Hepatocyte (in vitro differentiated cells): ENCODE measurements around the gene VAV2. TPM values are rescaled to one million over a fixed set of nuclear protein-coding genes. Genes with fewer than 3 reads are reported as not detected.

Experiments used
- DNase-seq: peaks from one replicate; pipeline ENCODE4 v3.0.0-alpha.2; 2016; ENCODE audit warnings: low spot score
- H2AFZ ChIP-seq: fragments of 200-600 bp; sonication (generic); 2 replicates; pipeline ENCODE4 v1.6.0; 2016; ENCODE audit warnings: antibody characterized with exemption, mild to moderate bottlenecking
- H3K27ac ChIP-seq: fragments of 200-600 bp; sonication (generic); 2 replicates; pipeline ENCODE4 v1.5.1; 2016; ENCODE audit warnings: mild to moderate bottlenecking
- H3K27me3 ChIP-seq: fragments of 200-600 bp; sonication (generic); 2 replicates; pipeline ENCODE4 v1.6.1; 2016
- H3K36me3 ChIP-seq: fragments of 200-600 bp; sonication (generic); replicated peaks from 2 replicates; pipeline ENCODE4 v1.5.1; 2016; ENCODE audit warnings: low read depth; ENCODE audit not compliant: insufficient read depth
- H3K4me1 ChIP-seq: fragments of 200-600 bp; sonication (generic); 2 replicates; pipeline ENCODE4 v1.5.1; 2016; ENCODE audit warnings: mild to moderate bottlenecking, moderate library complexity; ENCODE audit not compliant: insufficient read depth
- H3K4me2 ChIP-seq: fragments of 200-600 bp; sonication (generic); 2 replicates; pipeline ENCODE4 v1.6.0; 2016
- H3K4me3 ChIP-seq: fragments of 200-600 bp; sonication (generic); 2 replicates; pipeline ENCODE4 v1.5.1; 2016; ENCODE audit warnings: mild to moderate bottlenecking
- H3K79me2 ChIP-seq: fragments of 200-600 bp; sonication (generic); 2 replicates; pipeline ENCODE4 v1.6.0; 2017; ENCODE audit warnings: mild to moderate bottlenecking
- H3K9me2 ChIP-seq: fragments of 200-600 bp; sonication (generic); replicated peaks from 2 replicates; pipeline ENCODE4 v1.6.0; 2017; ENCODE audit warnings: mild to moderate bottlenecking; ENCODE audit not compliant: insufficient read depth
- H3K9me3 ChIP-seq: fragments of 200-600 bp; sonication (generic); 2 replicates; pipeline ENCODE4 v1.5.1; 2016; ENCODE audit warnings: low read depth, mild to moderate bottlenecking
- H4K20me1 ChIP-seq: fragments of 200-600 bp; sonication (generic); 2 replicates; pipeline ENCODE4 v1.6.0; 2016; ENCODE audit warnings: mild to moderate bottlenecking; ENCODE audit not compliant: insufficient read depth, poor library complexity, severe bottlenecking
- EZH2 ChIP-seq: fragments of 200-600 bp; sonication (generic); IDR thresholded peaks from 2 replicates; pipeline ENCODE4 v1.6.1; 2016; ENCODE audit warnings: antibody characterized with exemption, mild to moderate bottlenecking, borderline replicate concordance
- EZH2phosphoT487 ChIP-seq: fragments of 200-600 bp; sonication (generic); IDR thresholded peaks from one replicate; pipeline ENCODE4 v1.6.1; 2018; ENCODE audit warnings: antibody characterized with exemption, mild to moderate bottlenecking, low read depth, moderate library complexity; ENCODE audit not compliant: unreplicated experiment, severe bottlenecking
- WGBS: methylation state at CpG from one replicate; pipeline ENCODE4 v1.1.6; 2016; ENCODE audit warnings: low lambda C conversion rate; ENCODE audit errors: missing lambda C conversion rate; 5-methylcytosine and 5-hydroxymethylcytosine counted together
- polyA plus RNA-seq: library from polyadenylated mRNA; unstranded; fragments of >200 nt; fragmentation: Nextera tagmentation; extraction: Ambion mirVana; gene quantifications from 2 replicates; pipeline ENCODE4 v1.2.1, GENCODE V29; 2016
- total RNA-seq: library from RNA; depleted of rRNA; stranded (reverse); fragments of >200 nt; gene quantifications from 2 replicates; pipeline ENCODE4 v1.2.3, GENCODE V29; 2014
- TF ChIP-seq, protein P1 (sequence below): fragments of 200-600 bp; sonication (generic); IDR thresholded peaks from 2 replicates; pipeline ENCODE4 v1.5.1; 2016; ENCODE audit warnings: antibody characterized with exemption, mild to moderate bottlenecking; ENCODE audit not compliant: poor library complexity

The VAV2 gene
- total and polyA plus RNA-seq, 2 experiments from 2014 or later, result 24.9 to 27.7 TPM

- H3K4me2 ChIP-seq, result no peak overlapping the region
- H3K27me3 ChIP-seq, result no peaks in the 10 kb centered on the region
- H3K9me2 ChIP-seq, result no peaks in the 10 kb centered on the region
- H3K4me3 ChIP-seq, result no peak overlapping the region
- TF ChIP-seq EZH2, result no peak
- TF ChIP-seq EZH2phosphoT487, result no peak
- TF ChIP-seq, protein P1, sequence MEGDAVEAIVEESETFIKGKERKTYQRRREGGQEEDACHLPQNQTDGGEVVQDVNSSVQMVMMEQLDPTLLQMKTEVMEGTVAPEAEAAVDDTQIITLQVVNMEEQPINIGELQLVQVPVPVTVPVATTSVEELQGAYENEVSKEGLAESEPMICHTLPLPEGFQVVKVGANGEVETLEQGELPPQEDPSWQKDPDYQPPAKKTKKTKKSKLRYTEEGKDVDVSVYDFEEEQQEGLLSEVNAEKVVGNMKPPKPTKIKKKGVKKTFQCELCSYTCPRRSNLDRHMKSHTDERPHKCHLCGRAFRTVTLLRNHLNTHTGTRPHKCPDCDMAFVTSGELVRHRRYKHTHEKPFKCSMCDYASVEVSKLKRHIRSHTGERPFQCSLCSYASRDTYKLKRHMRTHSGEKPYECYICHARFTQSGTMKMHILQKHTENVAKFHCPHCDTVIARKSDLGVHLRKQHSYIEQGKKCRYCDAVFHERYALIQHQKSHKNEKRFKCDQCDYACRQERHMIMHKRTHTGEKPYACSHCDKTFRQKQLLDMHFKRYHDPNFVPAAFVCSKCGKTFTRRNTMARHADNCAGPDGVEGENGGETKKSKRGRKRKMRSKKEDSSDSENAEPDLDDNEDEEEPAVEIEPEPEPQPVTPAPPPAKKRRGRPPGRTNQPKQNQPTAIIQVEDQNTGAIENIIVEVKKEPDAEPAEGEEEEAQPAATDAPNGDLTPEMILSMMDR, result no peak
- no peaks in the 10 kb centered on the region for H3K4me1 ChIP-seq
- H3K9me3 ChIP-seq, result no peaks in the 10 kb centered on the region
- DNase-seq, result peak; percentile 27
- whole genome bisulfite sequencing, result 89% methylated on average over 26 of the region's 30 CpGs
- no peak overlapping the region for H3K27ac ChIP-seq
- no peak overlapping the region for H2AFZ ChIP-seq
- no peaks in the 10 kb centered on the region for H4K20me1 ChIP-seq
- H3K79me2 ChIP-seq, result no peaks in the 10 kb centered on the region
- H3K36me3 ChIP-seq, result no peaks in the 10 kb centered on the region
Measured at GRCh38 chr9:133731876-133732638, 260.1 kb downstream of the VAV2 start.

- no peak overlapping the region for H3K27ac ChIP-seq
- H3K4me1 ChIP-seq, result no peaks in the 10 kb centered on the region
- TF ChIP-seq, protein P1, result no peak
- TF ChIP-seq EZH2, result no peak
- H3K9me2 ChIP-seq, result no peaks in the 10 kb centered on the region
- H3K4me3 ChIP-seq, result no peak overlapping the region
- H3K9me3 ChIP-seq, result no peaks in the 10 kb centered on the region
- H3K27me3 ChIP-seq, result no peaks in the 10 kb centered on the region
- no peak for DNase-seq
- no peaks in the 10 kb centered on the region for H3K79me2 ChIP-seq
- H2AFZ ChIP-seq, result no peak overlapping the region
- no peak overlapping the region for H3K4me2 ChIP-seq
- 94% methylated on average over 27 of the region's 27 CpGs for WGBS
- H3K36me3 ChIP-seq, result no peaks in the 10 kb centered on the region
- H4K20me1 ChIP-seq, result no peaks in the 10 kb centered on the region
Measured at GRCh38 chr9:133730994-133731715, 261.0 kb downstream of the VAV2 start.

GRCh38 chr9:133729617-133730281, 262.4 kb downstream of the VAV2 start:
- no peak for DNase-seq
- H3K27me3 ChIP-seq, result no peaks in the 10 kb centered on the region
- WGBS, result 89% methylated on average over 19 of the region's 19 CpGs

More at GRCh38 chr9:133729617-133730281, 262.4 kb downstream of the VAV2 start:
- no peaks in the 10 kb centered on the region for H3K9me2 ChIP-seq
- H3K27ac ChIP-seq, result no peak overlapping the region
- H3K4me1 ChIP-seq, result no peaks in the 10 kb centered on the region
- TF ChIP-seq, protein P1, result no peak
- TF ChIP-seq EZH2phosphoT487 (no peak), EZH2 (no peak)
- H2AFZ ChIP-seq, result no peak overlapping the region
- no peaks in the 10 kb centered on the region for H3K9me3 ChIP-seq
- H3K4me3 ChIP-seq, result no peak overlapping the region
- H4K20me1 ChIP-seq, result no peaks in the 10 kb centered on the region
- no peak overlapping the region for H3K4me2 ChIP-seq
- no peaks in the 10 kb centered on the region for H3K79me2 ChIP-seq
- H3K36me3 ChIP-seq, result no peaks in the 10 kb centered on the region
